K562 (cell line): ENCODE results near the gene HEXIM2. TPM values are rescaled to one million over a fixed set of nuclear protein-coding genes. Genes with fewer than 3 reads are reported as not detected.
A peak's percentile ranks its signal among the peaks of the same experiment; 100 is the strongest.

Experiments used
- ARID1B ChIP-seq: fragments of 450-650 bp; IDR thresholded peaks from 2 replicates; pipeline ENCODE4 v1.6.1; 2016; ENCODE audit warnings: antibody characterized with exemption, mild to moderate bottlenecking, inconsistent platforms
- ARID2 ChIP-seq: fragments of 450-650 bp; IDR thresholded peaks from 2 replicates; pipeline ENCODE4 v1.6.1; 2017; ENCODE audit warnings: antibody characterized with exemption, mild to moderate bottlenecking
- DNMT1 ChIP-seq: fragments of 450-650 bp; IDR thresholded peaks from 2 replicates; pipeline ENCODE4 v1.6.1; 2016; ENCODE audit warnings: antibody characterized with exemption, mild to moderate bottlenecking
- MAZ ChIP-seq, 2 experiments: fragments of 450-650 bp in 1 of 2; sonication (generic) in 1 of 2; formaldehyde crosslinking; IDR thresholded peaks in 1 of 2; conservative IDR thresholded peaks in 1 of 2; 2 replicates each; pipeline versions ENCODE4 v1.4.0 to v1.5.0; 2020; ENCODE audit warnings: mild to moderate bottlenecking in 1 of 2, missing genetic modification reagents in 1 of 2
- NFIC ChIP-seq: fragments of 450-650 bp; IDR thresholded peaks from 2 replicates; pipeline ENCODE4 v1.6.1; 2017; ENCODE audit warnings: mild to moderate bottlenecking, inconsistent platforms
- SMARCA5 ChIP-seq: fragments of 450-650 bp; IDR thresholded peaks from 2 replicates; pipeline ENCODE4 v1.6.1; 2016
- YY1 ChIP-seq, 3 experiments: IDR thresholded peaks; 2 replicates each; pipeline ENCODE4 v1.6.1; 2011; ENCODE audit warnings: low read length in 2 of 3, mild to moderate bottlenecking in 2 of 3, moderate library complexity in 2 of 3, borderline replicate concordance in 1 of 3, control low read depth in 1 of 3, low read depth in 1 of 3; ENCODE audit not compliant: insufficient read depth in 3 of 3, insufficient replicate concordance in 2 of 3, control insufficient read depth in 1 of 3, insufficient read length in 1 of 3; ENCODE audit errors: extremely low read depth in 1 of 3
- polyA plus RNA-seq, 8 experiments: library from polyadenylated mRNA; depleted of rRNA in 4 of 8; stranded (reverse) in 5 of 8; unstranded in 3 of 8; fragments of >200 nt; fragmentation: Nextera tagmentation in 2 of 8; fragmentation: Illumina TruSeq in 1 of 8; extraction: Ambion mirVana in 2 of 8; extraction: Trizol in 1 of 8; gene quantifications; 2 replicates each; pipeline versions ENCODE4 v1.2.1 to v1.2.3, GENCODE V29; 2011 to 2014; ENCODE audit warnings: inconsistent platforms in 1 of 8, missing spikeins in 1 of 8
- total RNA-seq, 7 experiments: library from RNA; depleted of rRNA in 6 of 7; stranded (reverse); fragments of >200 nt in 6 of 7; fragmentation: Illumina TruSeq in 2 of 7; extraction: Trizol in 2 of 7; gene quantifications; 2 replicates each; pipeline versions ENCODE4 v1.2.1 to v1.2.3, GENCODE V29; 2011 to 2021; ENCODE audit warnings: low replicate concordance in 1 of 7
- TF ChIP-seq, protein P1 (sequence below): sonication (generic); formaldehyde crosslinking; IDR thresholded peaks from 2 replicates; pipeline ENCODE4 v1.8.1; 2023; ENCODE audit warnings: mild to moderate bottlenecking, missing genetic modification reagents
- TF ChIP-seq, protein P2 (sequence below), 3 experiments: fragments of 200-800 bp in 1 of 3; sonication (Bioruptor generic) in 1 of 3; sonication (generic) in 1 of 3; formaldehyde crosslinking in 1 of 3; IDR thresholded peaks; 2 replicates each; pipeline versions ENCODE4 v1.6.1 to v1.8.0; 2016 to 2022; ENCODE audit warnings: mild to moderate bottlenecking in 2 of 3, missing compliant biosample characterization in 2 of 3, missing genetic modification characterization in 2 of 3, missing genetic modification reagents in 1 of 3
- TF ChIP-seq, protein P3 (sequence below), 2 experiments: fragments of 450-650 bp; conservative IDR thresholded peaks; 2 replicates each; pipeline ENCODE4 v1.6.1; 2017; ENCODE audit warnings: mild to moderate bottlenecking in 2 of 2, moderate library complexity in 2 of 2
- TF ChIP-seq, protein P4 (sequence below), 2 experiments: fragments of 450-650 bp; formaldehyde crosslinking in 1 of 2; IDR thresholded peaks; 2 replicates each; pipeline versions ENCODE4 v1.4.0 to v1.6.1; 2014 to 2020; ENCODE audit warnings: mild to moderate bottlenecking in 2 of 2, borderline replicate concordance in 1 of 2, low read depth in 1 of 2

The HEXIM2 gene
- total and polyA plus RNA-seq, 9 of the 15 experiments (the other 6 are each of a cell fraction or from before 2014, with no cell fraction given), result 0.69 to 3.4 (median 1.1) TPM; not detected in 2

DNA sequence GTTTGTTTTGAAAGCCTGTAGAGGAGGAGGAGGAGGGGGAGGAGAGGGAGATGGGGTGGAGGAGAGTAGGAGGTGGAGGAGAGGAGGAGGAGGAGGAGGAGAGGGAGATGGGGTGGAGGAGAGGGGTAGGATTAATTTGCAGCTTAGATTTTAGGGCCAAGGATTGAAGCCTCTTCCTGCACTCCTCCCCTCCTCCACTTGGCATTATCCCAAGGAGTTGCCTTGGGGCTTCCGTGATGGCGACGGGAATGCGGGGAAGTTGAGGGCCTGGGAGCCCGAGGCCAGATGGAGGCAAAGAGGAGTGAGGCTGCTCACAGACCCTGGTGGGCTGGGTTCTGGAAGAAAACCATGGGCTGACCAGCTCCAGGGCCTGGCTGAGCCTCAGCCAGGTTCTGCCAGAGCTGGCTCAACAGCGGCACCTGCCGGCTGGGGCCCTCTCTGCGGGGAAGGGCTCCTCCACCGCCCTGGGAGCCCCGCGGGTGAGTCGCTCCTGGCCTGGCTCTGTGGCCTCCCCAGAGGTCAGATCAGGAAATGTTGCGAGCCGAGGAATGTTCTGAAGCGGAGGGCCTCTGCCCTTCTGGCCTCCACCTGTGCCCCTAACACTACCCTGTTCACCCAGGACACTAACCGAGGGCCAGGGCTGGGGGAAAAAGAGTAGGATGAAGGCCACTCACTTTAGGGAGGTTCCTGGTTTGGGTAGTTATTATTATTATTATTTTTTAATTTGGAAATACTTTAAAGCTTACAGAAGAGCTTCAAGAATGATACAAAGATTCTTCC is 36.1 kb downstream of the HEXIM2 start (continued):
- TF ChIP-seq, protein P1, sequence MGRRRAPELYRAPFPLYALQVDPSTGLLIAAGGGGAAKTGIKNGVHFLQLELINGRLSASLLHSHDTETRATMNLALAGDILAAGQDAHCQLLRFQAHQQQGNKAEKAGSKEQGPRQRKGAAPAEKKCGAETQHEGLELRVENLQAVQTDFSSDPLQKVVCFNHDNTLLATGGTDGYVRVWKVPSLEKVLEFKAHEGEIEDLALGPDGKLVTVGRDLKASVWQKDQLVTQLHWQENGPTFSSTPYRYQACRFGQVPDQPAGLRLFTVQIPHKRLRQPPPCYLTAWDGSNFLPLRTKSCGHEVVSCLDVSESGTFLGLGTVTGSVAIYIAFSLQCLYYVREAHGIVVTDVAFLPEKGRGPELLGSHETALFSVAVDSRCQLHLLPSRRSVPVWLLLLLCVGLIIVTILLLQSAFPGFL (CRISPR knock-in tag), result peak; percentile 86; the same call in 1 of the 2 replicates
- TF ChIP-seq, protein P2, sequence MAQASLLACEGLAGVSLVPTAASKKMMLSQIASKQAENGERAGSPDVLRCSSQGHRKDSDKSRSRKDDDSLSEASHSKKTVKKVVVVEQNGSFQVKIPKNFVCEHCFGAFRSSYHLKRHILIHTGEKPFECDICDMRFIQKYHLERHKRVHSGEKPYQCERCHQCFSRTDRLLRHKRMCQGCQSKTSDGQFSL (CRISPR knock-in tag; IDR thresholded peaks at IDR 0.05), result no peak
- TF ChIP-seq, protein P2 (tag; IDR thresholded peaks at IDR 0.05), result no peak; a peak in 1 of 4 replicates
- TF ChIP-seq, protein P3, sequence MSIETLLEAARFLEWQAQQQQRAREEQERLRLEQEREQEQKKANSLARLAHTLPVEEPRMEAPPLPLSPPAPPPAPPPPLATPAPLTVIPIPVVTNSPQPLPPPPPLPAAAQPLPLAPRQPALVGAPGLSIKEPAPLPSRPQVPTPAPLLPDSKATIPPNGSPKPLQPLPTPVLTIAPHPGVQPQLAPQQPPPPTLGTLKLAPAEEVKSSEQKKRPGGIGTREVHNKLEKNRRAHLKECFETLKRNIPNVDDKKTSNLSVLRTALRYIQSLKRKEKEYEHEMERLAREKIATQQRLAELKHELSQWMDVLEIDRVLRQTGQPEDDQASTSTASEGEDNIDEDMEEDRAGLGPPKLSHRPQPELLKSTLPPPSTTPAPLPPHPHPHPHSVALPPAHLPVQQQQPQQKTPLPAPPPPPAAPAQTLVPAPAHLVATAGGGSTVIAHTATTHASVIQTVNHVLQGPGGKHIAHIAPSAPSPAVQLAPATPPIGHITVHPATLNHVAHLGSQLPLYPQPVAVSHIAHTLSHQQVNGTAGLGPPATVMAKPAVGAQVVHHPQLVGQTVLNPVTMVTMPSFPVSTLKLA (conservative IDR thresholded peaks at IDR 0.05), result peak in 1 of 2 experiments; percentile 24; a peak in 1 of 4 replicates
- TF ChIP-seq DNMT1 (no peak), ARID1B (peak; percentile 19), YY1 (IDR thresholded peaks at IDR 0.05; ENCODE audit: borderline replicate concordance in 1 of 3, control insufficient read depth in 1 of 3, extremely low read depth in 1 of 3, insufficient read depth in 3 of 3, insufficient read length in 1 of 3, insufficient replicate concordance in 2 of 3, low read depth in 1 of 3, low read length in 2 of 3) (peak in 1 of 3 experiments; percentile 66), SMARCA5 (peak; percentile 55; the same call in 1 of the 2 replicates), ARID2 (peak; percentile 95), NFIC (peak; percentile 94), MAZ (CRISPR knock-in tag; conservative IDR thresholded peaks at IDR 0.05 in 1 of 2, IDR thresholded peaks at IDR 0.05 in 1 of 2) (peak; percentile 86 to 95)
- TF ChIP-seq, protein P4, sequence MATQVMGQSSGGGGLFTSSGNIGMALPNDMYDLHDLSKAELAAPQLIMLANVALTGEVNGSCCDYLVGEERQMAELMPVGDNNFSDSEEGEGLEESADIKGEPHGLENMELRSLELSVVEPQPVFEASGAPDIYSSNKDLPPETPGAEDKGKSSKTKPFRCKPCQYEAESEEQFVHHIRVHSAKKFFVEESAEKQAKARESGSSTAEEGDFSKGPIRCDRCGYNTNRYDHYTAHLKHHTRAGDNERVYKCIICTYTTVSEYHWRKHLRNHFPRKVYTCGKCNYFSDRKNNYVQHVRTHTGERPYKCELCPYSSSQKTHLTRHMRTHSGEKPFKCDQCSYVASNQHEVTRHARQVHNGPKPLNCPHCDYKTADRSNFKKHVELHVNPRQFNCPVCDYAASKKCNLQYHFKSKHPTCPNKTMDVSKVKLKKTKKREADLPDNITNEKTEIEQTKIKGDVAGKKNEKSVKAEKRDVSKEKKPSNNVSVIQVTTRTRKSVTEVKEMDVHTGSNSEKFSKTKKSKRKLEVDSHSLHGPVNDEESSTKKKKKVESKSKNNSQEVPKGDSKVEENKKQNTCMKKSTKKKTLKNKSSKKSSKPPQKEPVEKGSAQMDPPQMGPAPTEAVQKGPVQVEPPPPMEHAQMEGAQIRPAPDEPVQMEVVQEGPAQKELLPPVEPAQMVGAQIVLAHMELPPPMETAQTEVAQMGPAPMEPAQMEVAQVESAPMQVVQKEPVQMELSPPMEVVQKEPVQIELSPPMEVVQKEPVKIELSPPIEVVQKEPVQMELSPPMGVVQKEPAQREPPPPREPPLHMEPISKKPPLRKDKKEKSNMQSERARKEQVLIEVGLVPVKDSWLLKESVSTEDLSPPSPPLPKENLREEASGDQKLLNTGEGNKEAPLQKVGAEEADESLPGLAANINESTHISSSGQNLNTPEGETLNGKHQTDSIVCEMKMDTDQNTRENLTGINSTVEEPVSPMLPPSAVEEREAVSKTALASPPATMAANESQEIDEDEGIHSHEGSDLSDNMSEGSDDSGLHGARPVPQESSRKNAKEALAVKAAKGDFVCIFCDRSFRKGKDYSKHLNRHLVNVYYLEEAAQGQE (IDR thresholded peaks at IDR 0.05; ENCODE audit: borderline replicate concordance), result peak; percentile 95
- TF ChIP-seq, protein P4 (CRISPR knock-in tag; IDR thresholded peaks at IDR 0.05; ENCODE audit: low read depth), result peak; percentile 60; the same call in 1 of the 2 replicates
